Osteoblast (primary cell): ENCODE measurements around the gene USP19. TPM values are rescaled to one million over a fixed set of nuclear protein-coding genes. Genes with fewer than 3 reads are reported as not detected.

Experiments used
- DNase-seq: peaks from one replicate; pipeline ENCODE4 v3.0.0; 2011; ENCODE audit warnings: low spot score, mixed read lengths; ENCODE audit not compliant: insufficient read length; ENCODE audit errors: missing footprints
- H2AFZ ChIP-seq: 2 replicates; pipeline ENCODE4 v1.6.0; 2011; ENCODE audit warnings: mild to moderate bottlenecking, low read length
- H3K27ac ChIP-seq: 2 replicates; pipeline ENCODE4 v1.5.1; 2011; ENCODE audit warnings: mild to moderate bottlenecking, low read depth, low read length, moderate library complexity
- H3K27me3 ChIP-seq: 2 replicates; pipeline ENCODE4 v1.6.0; 2012; ENCODE audit warnings: mild to moderate bottlenecking, control low read depth, inconsistent platforms, low read length, moderate library complexity; ENCODE audit not compliant: insufficient read depth
- H3K36me3 ChIP-seq: 2 replicates; pipeline ENCODE4 v1.5.1; 2011; ENCODE audit warnings: mild to moderate bottlenecking, low read length, control low read depth, moderate library complexity; ENCODE audit not compliant: insufficient read depth
- H3K4me1 ChIP-seq: 2 replicates; pipeline ENCODE4 v1.5.1; 2011; ENCODE audit warnings: mild to moderate bottlenecking, low read length, control low read depth, moderate library complexity; ENCODE audit not compliant: insufficient read depth
- H3K4me2 ChIP-seq: 2 replicates; pipeline ENCODE4 v1.6.0; 2011; ENCODE audit warnings: mild to moderate bottlenecking, low read length; ENCODE audit not compliant: insufficient read depth
- H3K4me3 ChIP-seq: fragments of 200-600 bp; sonication (generic); 3 replicates; pipeline ENCODE4 v1.5.1; 2012; ENCODE audit warnings: mild to moderate bottlenecking, low read length, inconsistent platforms; ENCODE audit not compliant: insufficient read depth
- H3K79me2 ChIP-seq: 2 replicates; pipeline ENCODE4 v1.6.0; 2012; ENCODE audit warnings: mild to moderate bottlenecking, low read length, control low read depth, inconsistent platforms; ENCODE audit not compliant: insufficient read depth
- H3K9me3 ChIP-seq: 2 replicates; pipeline ENCODE4 v1.5.1; 2011; ENCODE audit warnings: low read depth, low read length, control low read depth
- H4K20me1 ChIP-seq: 2 replicates; pipeline ENCODE4 v1.6.0; 2012; ENCODE audit warnings: mild to moderate bottlenecking, low read length, control low read depth; ENCODE audit not compliant: insufficient read depth
- CTCF ChIP-seq: IDR thresholded peaks from 2 replicates; pipeline ENCODE4 v1.5.1; 2011; ENCODE audit warnings: mild to moderate bottlenecking, low read depth, low read length, moderate library complexity; ENCODE audit errors: extremely low read depth
- total RNA-seq: library from RNA; depleted of rRNA; stranded (reverse); fragments of >200 nt; gene quantifications from 2 replicates; pipeline ENCODE4 v1.2.3, GENCODE V29; 2012

The USP19 gene
- 37.1 and 49.6 TPM in 2 replicates for total RNA-seq

GRCh38 chr3:49120438-49121131, at the start of gene USP19:
Gene USP19 (minus strand): TSS chr3:49120823. CDS start chr3:49119145, 1,678 bp downstream.
- H3K36me3 ChIP-seq = peaks cover 77% of the 10 kb centered on the region
- no peak for TF ChIP-seq CTCF

GRCh38 chr3:49166752-49167556, 46.3 kb upstream of the USP19 start:
- peak overlapping the region; percentile 87 for H3K4me3 ChIP-seq
- H2AFZ ChIP-seq = peak overlapping the region; percentile 100
- no peaks in the 10 kb centered on the region for H3K9me3 ChIP-seq
- H3K36me3 ChIP-seq = peaks cover 16% of the 10 kb centered on the region
- no peaks in the 10 kb centered on the region for H3K27me3 ChIP-seq
- H4K20me1 ChIP-seq = peaks cover 11% of the 10 kb centered on the region
- DNase-seq = peak; percentile 68
- peak overlapping the region; percentile 49 for H3K27ac ChIP-seq
- H3K4me1 ChIP-seq = peaks cover 26% of the 10 kb centered on the region
- peaks cover 42% of the 10 kb centered on the region for H3K79me2 ChIP-seq
- TF ChIP-seq CTCF = no peak
- peak overlapping the region; percentile 82 for H3K4me2 ChIP-seq

More at GRCh38 chr3:49120438-49121131, at the start of gene USP19:
- Histone ChIP-seq H3K27me3 (no peaks in the 10 kb centered on the region), H3K4me3 (peak within 1 kb of the TSS; percentile 93), H3K4me1 (peaks cover 12% of the 10 kb centered on the region), H3K4me2 (peak within 1 kb of the TSS; percentile 96), H4K20me1 (peaks cover 16% of the 10 kb centered on the region), H3K9me3 (no peaks in the 10 kb centered on the region), H3K27ac (peak within 1 kb of the TSS; percentile 86), H3K79me2 (peaks cover 26% of the 10 kb centered on the region), H2AFZ (peak within 1 kb of the TSS; percentile 82)
- peak; percentile 99 for DNase-seq

- peaks cover 33% of the 10 kb centered on the region for H3K79me2 ChIP-seq
- peak within 1 kb of the TSS; percentile 66 for H3K27ac ChIP-seq
- H3K9me3 ChIP-seq = no peaks in the 10 kb centered on the region
- H3K27me3 ChIP-seq = no peaks in the 10 kb centered on the region
- peak within 1 kb of the TSS; percentile 97 for H3K4me2 ChIP-seq
- peak within 1 kb of the TSS; percentile 100 for H2AFZ ChIP-seq
- peaks cover 16% of the 10 kb centered on the region for H3K36me3 ChIP-seq
- H4K20me1 ChIP-seq = peaks cover 13% of the 10 kb centered on the region
- peaks cover 21% of the 10 kb centered on the region for H3K4me1 ChIP-seq
- no peak for TF ChIP-seq CTCF
- peak; percentile 98 for DNase-seq
- H3K4me3 ChIP-seq = peak within 1 kb of the TSS; percentile 87
These were observed 45.4 kb upstream of the USP19 start, which contains the start of gene CCDC71 for GRCh38 chr3:49165771-49166751. Gene CCDC71 (minus strand): TSS chr3:49166331. CDS start chr3:49164208, 2,123 bp downstream.
